ENCODE data around the gene UBE2Q2.
"Not testable (repeated sequence)": the region's sequence is repeated elsewhere in the genome, so short reads cannot be mapped to it uniquely, and the experiment has no call there.

The UBE2Q2 gene

DNA sequence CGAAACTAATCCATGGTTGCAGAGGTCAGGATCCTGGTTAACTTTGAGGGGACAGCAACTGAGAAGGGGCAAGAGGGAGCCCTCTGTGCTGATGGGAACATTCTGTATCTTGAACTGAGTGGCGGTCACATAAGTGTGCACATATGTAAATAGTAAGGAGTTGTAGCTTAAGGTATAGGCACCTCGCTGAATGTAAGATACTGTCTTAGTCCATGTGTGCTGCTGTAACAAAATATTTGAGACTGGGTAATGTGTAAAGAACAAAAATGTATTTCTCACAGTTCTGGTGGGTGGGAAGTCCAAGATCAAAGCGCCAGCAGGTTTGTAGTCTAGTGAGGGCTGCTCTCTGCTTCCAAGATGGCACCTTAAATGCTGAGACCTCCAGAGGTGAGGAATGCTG, 42.8 kb upstream of the UBE2Q2 start:
- not testable (repeated sequence) for H3K36me3 ChIP-seq (replicated peaks in 1 of 2; ENCODE audit: control insufficient read depth in 2 of 2, insufficient read depth in 2 of 2, low read length in 2 of 2); H2AFZ ChIP-seq (ENCODE audit: low read length); H3K18ac ChIP-seq (ENCODE audit: low read length); H2AK5ac ChIP-seq (ENCODE audit: low read depth, low read length); H2BK12ac ChIP-seq (ENCODE audit: low read length); DNase-seq (ENCODE audit: low spot score); H4K91ac ChIP-seq (ENCODE audit: low read depth, low read length, poor library complexity); H3K9me3 ChIP-seq (replicated peaks in 1 of 2; ENCODE audit: control insufficient read depth in 2 of 2, insufficient read depth in 1 of 2, low read depth in 1 of 2, low read length in 2 of 2); H2BK15ac ChIP-seq (ENCODE audit: low read length); H3K79me1 ChIP-seq (ENCODE audit: low read depth, low read length); H3K9ac ChIP-seq (ENCODE audit: low read depth, low read length, poor library complexity); H2BK120ac ChIP-seq (ENCODE audit: low read depth, low read length); H3K14ac ChIP-seq (ENCODE audit: low read length); H4K8ac ChIP-seq (ENCODE audit: low read depth, low read length); H2BK5ac ChIP-seq (ENCODE audit: low read length); H3K27ac ChIP-seq (replicated peaks; ENCODE audit: low read length); H3K23ac ChIP-seq (ENCODE audit: low read depth, low read length, poor library complexity); H3K4ac ChIP-seq (ENCODE audit: low read length); H3K4me3 ChIP-seq (ENCODE audit: low read length in 2 of 2); H3K4me1 ChIP-seq (ENCODE audit: control insufficient read depth in 2 of 2, insufficient read depth in 1 of 2, low read depth in 1 of 2, low read length in 2 of 2); H3K4me2 ChIP-seq (ENCODE audit: insufficient read depth, low read length, poor library complexity, severe bottlenecking)
- H3K27me3 ChIP-seq (ENCODE audit: control insufficient read depth in 3 of 3, insufficient read depth in 3 of 3, low read depth in 1 of 3, low read length in 3 of 3), result peaks cover 0 to 55% (median 0%) of the 10 kb centered on the region in 3 experiments
- WGBS, 2 donors (ENCODE audit: extremely low coverage in 2 of 2, insufficient read length in 2 of 2, insufficient replicate concordance in 1 of 2), result no CpG with 5 or more reads among the region's 4 CpGs

GRCh38 chr15:75801859-75802593, 41.2 kb upstream of the UBE2Q2 start:
- Histone ChIP-seq H3K4me2 (ENCODE audit: insufficient read depth, low read length, poor library complexity, severe bottlenecking) (peak overlapping the region; percentile 30), H3K27ac (replicated peaks; ENCODE audit: low read length) (no peak overlapping the region), H3K36me3 (replicated peaks in 1 of 2; ENCODE audit: control insufficient read depth in 2 of 2, insufficient read depth in 2 of 2, low read length in 2 of 2) (no peaks in the 10 kb centered on the region), H3K4me3 (ENCODE audit: low read length in 2 of 2) (no peak overlapping the region), H3K23ac (ENCODE audit: low read depth, low read length, poor library complexity) (no peak overlapping the region), H2BK12ac (ENCODE audit: low read length) (no peak overlapping the region), H2BK15ac (ENCODE audit: low read length) (no peak overlapping the region), H3K79me1 (ENCODE audit: low read depth, low read length) (no peaks in the 10 kb centered on the region), H2BK120ac (ENCODE audit: low read depth, low read length) (no peak overlapping the region), H3K9ac (ENCODE audit: low read depth, low read length, poor library complexity) (no peak overlapping the region), H3K14ac (ENCODE audit: low read length) (no peak overlapping the region), H3K18ac (ENCODE audit: low read length) (no peak overlapping the region), H2AFZ (ENCODE audit: low read length) (peak overlapping the region; percentile 84), H3K27me3 (ENCODE audit: control insufficient read depth in 3 of 3, insufficient read depth in 3 of 3, low read depth in 1 of 3, low read length in 3 of 3) (peaks cover 0 to 44% (median 0%) of the 10 kb centered on the region in 3 experiments), H3K4me1 (ENCODE audit: control insufficient read depth in 2 of 2, insufficient read depth in 1 of 2, low read depth in 1 of 2, low read length in 2 of 2) (no peaks in the 10 kb centered on the region), H3K4ac (ENCODE audit: low read length) (no peak overlapping the region), H4K91ac (ENCODE audit: low read depth, low read length, poor library complexity) (no peak overlapping the region), H2BK5ac (ENCODE audit: low read length) (no peak overlapping the region), H4K8ac (ENCODE audit: low read depth, low read length) (no peak overlapping the region), H2AK5ac (ENCODE audit: low read depth, low read length) (no peak overlapping the region), H3K9me3 (replicated peaks in 1 of 2; ENCODE audit: control insufficient read depth in 2 of 2, insufficient read depth in 1 of 2, low read depth in 1 of 2, low read length in 2 of 2) (no peaks in the 10 kb centered on the region)
- peak; percentile 72 for DNase-seq (ENCODE audit: low spot score)
- WGBS, 2 donors (ENCODE audit: extremely low coverage in 2 of 2, insufficient read length in 2 of 2, insufficient replicate concordance in 1 of 2), result 100% methylated on average over 1 of the region's 25 CpGs; no CpG with 5 or more reads in 1 of the 2 donors

- not testable (repeated sequence) for H3K9me3 ChIP-seq (replicated peaks in 1 of 2; ENCODE audit: control insufficient read depth in 2 of 2, insufficient read depth in 1 of 2, low read depth in 1 of 2, low read length in 2 of 2); DNase-seq (ENCODE audit: low spot score); H3K14ac ChIP-seq (ENCODE audit: low read length); H2BK12ac ChIP-seq (ENCODE audit: low read length); H3K27me3 ChIP-seq (ENCODE audit: control insufficient read depth in 3 of 3, insufficient read depth in 3 of 3, low read depth in 1 of 3, low read length in 3 of 3); H2AFZ ChIP-seq (ENCODE audit: low read length); H2AK5ac ChIP-seq (ENCODE audit: low read depth, low read length); H2BK5ac ChIP-seq (ENCODE audit: low read length); H2BK15ac ChIP-seq (ENCODE audit: low read length); H3K36me3 ChIP-seq (replicated peaks in 1 of 2; ENCODE audit: control insufficient read depth in 2 of 2, insufficient read depth in 2 of 2, low read length in 2 of 2); H3K4ac ChIP-seq (ENCODE audit: low read length); H4K91ac ChIP-seq (ENCODE audit: low read depth, low read length, poor library complexity); H3K4me1 ChIP-seq (ENCODE audit: control insufficient read depth in 2 of 2, insufficient read depth in 1 of 2, low read depth in 1 of 2, low read length in 2 of 2); H3K4me2 ChIP-seq (ENCODE audit: insufficient read depth, low read length, poor library complexity, severe bottlenecking); H3K79me1 ChIP-seq (ENCODE audit: low read depth, low read length); H2BK120ac ChIP-seq (ENCODE audit: low read depth, low read length); H3K4me3 ChIP-seq (ENCODE audit: low read length in 2 of 2); H3K23ac ChIP-seq (ENCODE audit: low read depth, low read length, poor library complexity); H3K18ac ChIP-seq (ENCODE audit: low read length); H3K27ac ChIP-seq (replicated peaks; ENCODE audit: low read length); H3K9ac ChIP-seq (ENCODE audit: low read depth, low read length, poor library complexity); H4K8ac ChIP-seq (ENCODE audit: low read depth, low read length)
- no CpG with 5 or more reads among the region's 2 CpGs for WGBS, 2 donors (ENCODE audit: extremely low coverage in 2 of 2, insufficient read length in 2 of 2, insufficient replicate concordance in 1 of 2)
These were observed 35.8 kb upstream of the UBE2Q2 start for GRCh38 chr15:75807486-75807885.

DNA sequence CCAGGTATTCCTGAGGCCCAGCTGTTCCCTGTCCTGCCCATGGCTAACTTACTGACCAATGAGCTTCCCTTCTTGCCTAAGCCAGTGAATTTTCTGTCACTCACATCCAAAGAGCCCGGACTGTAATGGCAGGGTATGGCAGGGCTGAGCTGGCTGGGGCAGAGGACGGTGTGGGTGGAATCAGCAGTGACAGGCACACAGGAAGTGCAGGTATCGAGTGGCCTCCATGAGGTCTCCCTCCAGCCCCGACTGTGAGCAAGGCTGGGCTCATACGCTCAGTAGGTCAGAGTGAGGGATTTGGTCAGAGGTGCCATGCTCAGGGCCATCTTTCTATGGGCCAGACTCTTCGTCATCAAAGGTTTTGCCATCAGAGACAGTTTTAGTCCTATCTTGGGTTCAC, 35.2 kb upstream of the UBE2Q2 start:
- DNase-seq (ENCODE audit: low spot score); H3K23ac ChIP-seq (ENCODE audit: low read depth, low read length, poor library complexity): not testable (repeated sequence)
- no CpG with 5 or more reads among the region's 6 CpGs for WGBS, 2 donors (ENCODE audit: extremely low coverage in 2 of 2, insufficient read length in 2 of 2, insufficient replicate concordance in 1 of 2)

More for the DNA sequence above, 35.2 kb upstream of the UBE2Q2 start:
- not testable (repeated sequence) for H3K4me3 ChIP-seq (ENCODE audit: low read length in 2 of 2); H3K4me1 ChIP-seq (ENCODE audit: control insufficient read depth in 2 of 2, insufficient read depth in 1 of 2, low read depth in 1 of 2, low read length in 2 of 2); H2BK15ac ChIP-seq (ENCODE audit: low read length); H3K14ac ChIP-seq (ENCODE audit: low read length); H4K91ac ChIP-seq (ENCODE audit: low read depth, low read length, poor library complexity); H2BK120ac ChIP-seq (ENCODE audit: low read depth, low read length); H2BK12ac ChIP-seq (ENCODE audit: low read length); H3K27ac ChIP-seq (replicated peaks; ENCODE audit: low read length); H2BK5ac ChIP-seq (ENCODE audit: low read length); H2AFZ ChIP-seq (ENCODE audit: low read length); H2AK5ac ChIP-seq (ENCODE audit: low read depth, low read length); H4K8ac ChIP-seq (ENCODE audit: low read depth, low read length); H3K36me3 ChIP-seq (replicated peaks in 1 of 2; ENCODE audit: control insufficient read depth in 2 of 2, insufficient read depth in 2 of 2, low read length in 2 of 2); H3K9ac ChIP-seq (ENCODE audit: low read depth, low read length, poor library complexity); H3K4ac ChIP-seq (ENCODE audit: low read length); H3K18ac ChIP-seq (ENCODE audit: low read length); H3K27me3 ChIP-seq (ENCODE audit: control insufficient read depth in 3 of 3, insufficient read depth in 3 of 3, low read depth in 1 of 3, low read length in 3 of 3); H3K4me2 ChIP-seq (ENCODE audit: insufficient read depth, low read length, poor library complexity, severe bottlenecking); H3K79me1 ChIP-seq (ENCODE audit: low read depth, low read length); H3K9me3 ChIP-seq (replicated peaks in 1 of 2; ENCODE audit: control insufficient read depth in 2 of 2, insufficient read depth in 1 of 2, low read depth in 1 of 2, low read length in 2 of 2)
